Activated effector memory CD4-positive, alpha-beta T cell treated with anti-CD3 and anti-CD28 coated beads, Interleukin-2, amount 50 U/mL, for 16 hours (primary cell): ENCODE data around the gene KLK2.

Experiments
- DNase-seq: peaks from one replicate; pipeline ENCODE4 v3.0.0-alpha.2; 2020

KLK2 gene

GRCh38 chr19:50873056-50873455 lies at the start of gene KLK2:
KLK2 (plus strand) TSS chr19:50873439; CDS start chr19:50873474, 35 bp downstream.
- DNase-seq, result no peak

- DNase-seq, result no peak
These were observed 46.6 kb upstream of the KLK2 start for GRCh38 chr19:50826492-50827240.

GRCh38 chr19:50827476-50827875 lies 45.8 kb upstream of the KLK2 start:
- DNase-seq, result no peak

DNA sequence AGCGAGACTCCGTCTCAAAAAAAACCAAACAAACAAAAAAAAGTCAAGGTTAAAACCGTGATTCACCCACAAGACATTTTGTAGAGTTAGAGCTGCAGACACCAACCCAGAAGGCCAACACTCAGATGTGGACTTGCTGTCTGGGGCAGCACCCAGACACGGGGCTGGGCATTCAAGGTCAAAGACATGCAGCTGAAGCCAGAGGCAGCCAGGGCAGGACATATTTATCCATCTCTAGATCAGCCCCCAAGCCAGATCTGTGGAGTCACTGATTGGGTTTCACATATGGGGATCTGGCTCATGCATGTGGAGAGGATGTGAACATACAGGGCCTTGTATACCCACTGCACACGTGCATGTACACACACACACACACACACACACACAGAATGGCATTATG lies 43.4 kb upstream of the KLK2 start:
- no peak for DNase-seq

DNA sequence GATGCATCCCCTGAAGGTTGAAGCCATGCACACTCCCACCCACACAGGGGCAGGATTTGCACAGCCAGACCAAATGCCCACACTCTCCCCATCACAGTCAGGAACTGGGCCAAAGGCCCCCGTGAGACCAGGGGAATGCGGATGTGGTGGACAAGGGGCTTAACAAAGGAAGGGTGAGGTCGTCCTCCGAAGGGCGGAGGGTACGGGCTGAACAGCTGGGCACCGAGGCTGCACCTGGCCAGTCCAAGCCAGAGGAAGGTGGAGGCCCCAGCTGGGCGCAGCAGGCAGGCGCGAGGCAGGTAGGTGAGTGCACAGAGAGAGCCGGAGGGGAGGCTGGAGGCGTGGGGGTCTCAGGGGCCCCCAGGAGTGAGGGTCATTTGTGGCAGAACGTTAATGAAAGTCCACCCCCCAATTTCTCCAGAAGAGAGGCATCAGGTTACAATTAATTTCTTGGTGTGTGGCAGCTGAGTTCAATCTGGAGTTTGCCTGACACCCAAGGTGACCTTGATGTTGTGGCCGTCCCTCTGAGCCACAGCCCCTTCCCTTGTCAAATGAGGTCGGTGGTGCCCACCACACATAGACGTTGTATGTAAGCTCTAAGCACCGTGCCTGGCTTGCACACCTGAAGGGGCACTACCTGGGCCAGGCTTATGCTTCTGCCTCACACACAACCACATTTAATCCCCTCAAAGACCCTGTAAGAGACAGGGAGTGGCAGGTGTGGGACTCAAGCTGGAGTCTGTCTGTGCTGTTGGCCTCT lies 42.8 kb upstream of the KLK2 start:
- DNase-seq, result no peak

- DNase-seq, result no peak
These were observed 42.2 kb upstream of the KLK2 start for GRCh38 chr19:50831026-50831396.

DNA sequence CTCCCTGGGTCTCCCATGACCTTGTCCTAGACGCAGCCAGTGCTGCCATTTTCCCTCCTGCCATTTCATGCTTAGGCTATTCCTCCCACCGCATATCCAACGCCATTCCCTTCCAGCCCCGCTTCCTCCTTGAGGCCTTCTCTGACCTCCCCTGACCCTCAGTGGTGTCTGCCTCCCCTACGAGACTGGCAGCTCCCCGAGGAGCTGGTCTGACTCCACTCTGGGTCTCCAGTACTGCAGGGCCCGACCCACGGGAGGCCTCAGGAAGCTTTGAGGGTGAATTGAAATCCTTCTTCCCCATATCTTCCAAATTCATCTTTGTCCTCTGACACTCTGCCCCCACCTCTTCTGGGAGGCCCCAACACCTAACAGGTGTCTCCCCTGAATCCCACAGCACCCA lies 40.6 kb upstream of the KLK2 start:
- no peak for DNase-seq

- no peak for DNase-seq
These were observed 40.0 kb upstream of the KLK2 start, which contains the start of gene KLK15 for GRCh38 chr19:50833117-50833801. KLK15 (minus strand) TSS chr19:50833574; CDS start chr19:50831492, 2,082 bp downstream.

DNA sequence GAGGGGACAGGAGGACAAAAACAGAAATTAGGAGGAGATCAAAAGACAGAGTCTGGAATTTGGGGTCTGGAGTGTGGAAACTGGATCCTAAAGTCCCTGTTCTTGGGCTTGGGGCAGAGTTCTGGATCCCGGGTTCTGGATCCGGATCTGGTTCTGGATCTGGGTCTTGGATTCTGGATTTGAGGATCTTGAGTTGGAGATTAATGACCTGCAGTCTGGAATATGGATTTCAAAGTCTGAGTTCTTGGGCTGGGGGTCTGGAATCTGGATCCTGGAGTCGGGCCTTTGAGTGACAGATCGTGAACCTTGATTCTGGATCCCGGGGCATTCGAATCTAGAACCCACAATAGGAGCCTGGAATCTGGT lies 39.5 kb upstream of the KLK2 start:
- no peak for DNase-seq

- DNase-seq, result no peak
These were observed 38.0 kb upstream of the KLK2 start for GRCh38 chr19:50835103-50835784.

DNA sequence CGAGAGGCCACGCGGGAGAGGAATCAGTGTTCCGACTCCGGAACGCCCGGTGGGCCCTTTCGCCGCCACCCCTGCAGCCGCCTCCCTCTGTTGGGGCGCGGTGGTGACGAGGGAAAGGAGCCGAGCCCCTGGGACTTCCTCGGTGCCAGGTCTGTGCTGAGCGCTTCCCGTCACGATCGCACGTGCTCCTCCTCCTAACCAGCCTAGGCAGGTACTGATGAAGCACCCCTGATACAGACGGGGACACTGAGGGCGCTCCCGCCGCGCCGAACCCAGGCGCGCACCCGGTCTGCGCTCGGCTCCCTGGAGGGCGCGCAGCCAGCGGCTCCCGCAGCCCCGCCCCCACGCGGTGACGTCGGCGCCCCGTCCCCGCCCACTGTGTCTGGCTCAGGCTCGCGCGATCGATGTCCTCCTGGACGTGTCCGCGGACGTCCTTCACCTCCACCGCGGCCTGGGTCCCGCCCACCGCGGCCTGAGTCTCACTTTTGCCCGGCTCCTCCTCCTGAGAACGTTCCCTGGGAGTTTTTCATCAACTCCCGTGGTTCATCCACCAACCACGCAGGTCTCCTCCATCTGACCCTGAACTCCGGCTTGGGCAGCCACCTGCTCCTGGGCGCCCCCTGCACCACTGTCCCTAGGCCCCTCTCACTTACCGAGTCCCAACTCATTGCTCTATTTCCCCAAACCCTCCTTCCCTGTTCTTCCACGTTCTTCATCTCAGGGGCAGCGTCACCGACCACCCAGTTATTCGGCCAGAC lies 37.3 kb upstream of the KLK2 start:
- peak; percentile 90 for DNase-seq

GRCh38 chr19:50836543-50837195 lies 36.6 kb upstream of the KLK2 start:
- DNase-seq, result no peak

- DNase-seq, result no peak
These were observed 35.9 kb upstream of the KLK2 start for GRCh38 chr19:50837300-50837699.

DNA sequence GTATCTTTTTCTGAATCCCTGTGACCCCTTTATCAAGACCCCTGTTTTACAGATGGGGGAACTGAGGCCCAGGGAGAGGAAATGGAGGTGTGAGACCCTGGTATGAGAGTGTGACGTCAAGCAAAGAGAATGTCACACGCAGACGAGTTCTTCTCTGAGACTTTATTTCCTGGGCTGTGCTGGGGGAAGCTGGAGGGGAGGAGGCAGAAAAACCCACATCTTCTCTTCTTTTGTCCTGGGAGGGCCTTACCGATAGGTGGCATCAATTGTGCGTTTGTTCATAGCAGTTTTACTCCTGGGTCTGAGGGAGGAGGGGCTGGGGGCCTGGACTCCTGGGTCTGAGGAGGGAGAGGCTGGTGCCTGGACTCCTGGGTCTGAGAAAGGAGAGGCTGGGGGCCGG lies 35.0 kb upstream of the KLK2 start:
- DNase-seq, result no peak

DNA sequence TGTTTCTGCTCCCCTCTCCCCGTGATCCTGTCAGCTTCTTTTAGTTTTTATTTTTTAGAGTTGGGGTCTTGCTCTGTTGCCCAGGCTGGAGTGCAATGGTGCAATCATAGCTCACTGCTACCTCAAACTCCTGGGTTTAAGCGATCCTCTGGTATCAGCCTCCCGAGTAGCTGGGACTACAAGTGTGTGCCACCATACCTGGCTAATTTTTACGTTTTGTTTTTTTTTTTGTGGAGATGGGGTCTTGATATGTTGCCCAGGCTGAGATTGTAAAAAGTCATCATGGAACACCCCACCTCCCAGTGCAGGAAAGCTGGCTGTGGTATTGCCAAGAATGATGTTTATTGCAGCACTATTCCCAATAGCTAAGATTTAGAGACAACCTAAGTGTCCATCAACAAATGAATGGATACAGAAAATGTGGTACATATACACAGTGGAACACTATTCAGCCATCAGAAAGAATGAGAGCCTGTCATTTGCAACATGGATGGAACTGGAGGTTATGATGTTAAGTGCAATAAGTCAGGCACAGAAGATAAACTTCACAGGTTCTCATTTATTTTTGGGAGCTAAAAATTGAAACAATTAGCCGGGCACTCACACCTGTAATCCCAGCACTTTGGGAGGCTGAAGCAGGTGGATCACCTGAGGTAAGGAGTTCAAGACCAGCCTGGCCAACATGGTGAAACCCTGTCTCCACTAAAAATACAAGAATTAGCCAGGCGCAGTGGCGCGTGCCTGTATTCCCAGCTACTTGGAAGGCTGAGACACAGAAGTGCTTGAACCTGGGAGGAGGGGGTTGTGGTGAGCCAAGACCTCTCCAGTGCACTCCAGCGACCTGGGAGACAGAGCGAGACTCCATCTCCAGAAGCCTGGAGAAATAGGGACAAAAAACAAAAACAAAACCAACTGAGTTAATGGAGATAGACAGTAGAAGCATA lies 33.3 kb upstream of the KLK2 start:
- DNase-seq, result no peak

DNA sequence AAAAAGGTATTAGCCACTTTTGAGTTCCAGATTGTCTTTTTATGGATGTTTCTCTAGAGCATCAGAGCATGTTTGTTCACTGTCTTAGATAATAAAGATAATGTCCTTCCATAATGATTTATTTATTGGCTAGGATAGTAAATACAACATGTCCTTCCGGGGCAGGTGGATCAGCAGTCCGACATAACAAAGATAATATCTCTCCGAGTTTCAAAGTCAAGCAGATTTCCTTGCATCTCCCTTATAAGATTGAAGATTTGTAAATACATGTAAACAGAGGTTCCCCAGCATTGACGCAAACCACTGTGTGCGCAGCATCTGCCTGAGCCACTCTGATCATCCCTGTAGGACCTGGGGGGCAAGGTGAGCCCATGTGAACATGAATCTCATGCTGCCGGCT lies 31.1 kb upstream of the KLK2 start:
- DNase-seq, result no peak

DNA sequence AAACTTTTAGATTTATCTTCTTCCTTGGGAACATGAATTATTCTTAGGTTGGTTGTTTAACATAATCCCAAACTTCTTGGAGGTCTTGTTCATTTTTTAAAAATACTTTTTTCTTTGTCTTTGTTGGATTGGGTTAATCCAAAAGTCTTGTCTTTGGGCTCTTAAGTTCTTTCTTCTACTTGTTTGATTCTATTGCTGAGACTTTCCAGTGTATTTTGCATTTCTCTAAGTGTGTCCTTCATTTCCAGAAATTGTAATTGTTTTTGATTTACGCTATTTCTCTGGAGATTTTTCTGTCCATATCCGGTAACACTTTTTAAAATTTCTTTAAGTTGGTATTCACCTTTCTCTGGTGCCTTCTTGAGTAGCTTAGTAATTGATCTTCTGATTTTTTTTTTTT lies 30.0 kb upstream of the KLK2 start:
- DNase-seq, result no peak

- DNase-seq, result no peak
These were observed 29.5 kb upstream of the KLK2 start for GRCh38 chr19:50843701-50844221.

- DNase-seq, result no peak
These were observed 28.8 kb upstream of the KLK2 start for GRCh38 chr19:50844296-50844935.

DNA sequence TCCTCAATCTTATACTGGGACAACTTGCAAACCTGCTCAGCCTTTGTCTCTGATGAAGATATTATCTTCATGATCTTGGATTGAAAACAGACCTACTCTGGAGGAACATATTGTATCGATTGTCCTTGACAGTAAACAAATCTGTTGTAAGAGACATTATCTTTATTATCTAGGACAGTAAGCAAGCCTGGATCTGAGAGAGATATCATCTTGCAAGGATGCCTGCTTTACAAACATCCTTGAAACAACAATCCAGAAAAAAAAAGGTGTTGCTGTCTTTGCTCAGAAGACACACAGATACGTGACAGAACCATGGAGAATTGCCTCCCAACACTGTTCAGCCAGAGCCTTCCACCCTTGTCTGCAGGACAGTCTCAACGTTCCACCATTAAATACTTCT lies 22.5 kb upstream of the KLK2 start:
- no peak for DNase-seq
